ENCODE data around the gene DLGAP1. TPM values are rescaled to one million over a fixed set of nuclear protein-coding genes. Genes with fewer than 3 reads are reported as not detected.

The DLGAP1 gene
- total RNA-seq, 1 donor from 2014 or later, result 0.86 TPM

DNA sequence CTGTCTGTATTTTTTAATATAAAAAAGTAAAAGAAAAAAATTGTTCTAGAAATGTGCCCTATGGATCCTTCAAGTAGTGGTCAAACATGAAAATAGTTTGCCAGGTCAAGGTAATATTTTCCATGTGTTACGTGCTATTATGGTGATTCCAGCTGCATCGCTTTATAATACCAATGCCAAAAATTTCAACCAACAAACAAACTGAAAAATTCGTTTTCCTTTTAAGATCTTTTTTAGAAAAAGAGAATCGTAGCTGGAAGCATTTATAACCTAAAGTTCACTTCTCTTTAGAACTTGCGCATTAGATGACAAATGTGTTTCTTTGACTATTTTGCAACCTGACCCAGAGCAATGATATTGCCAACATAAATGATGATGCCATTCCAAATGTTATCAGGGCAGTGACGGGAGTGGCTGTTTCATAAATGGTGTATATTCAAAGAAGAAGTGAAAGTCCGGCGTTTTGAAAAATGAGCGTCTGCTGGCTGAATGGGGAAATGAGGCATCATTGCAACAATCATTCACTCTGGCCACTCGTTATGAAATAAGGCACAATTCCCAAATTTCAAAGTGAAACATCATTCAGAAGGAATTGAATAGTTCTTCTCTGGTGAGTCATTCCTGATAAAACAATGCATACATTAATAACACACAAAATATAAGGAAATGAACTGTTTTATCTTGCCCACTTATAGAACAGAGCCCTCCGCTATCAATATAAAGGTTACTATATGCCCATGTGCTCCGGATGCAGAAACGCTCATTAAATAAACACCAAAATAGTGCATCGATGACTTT is 707.7 kb downstream of the DLGAP1 start:
- intact Hi-C loops (cut with micrococcal nuclease), result no loop called here

DNA sequence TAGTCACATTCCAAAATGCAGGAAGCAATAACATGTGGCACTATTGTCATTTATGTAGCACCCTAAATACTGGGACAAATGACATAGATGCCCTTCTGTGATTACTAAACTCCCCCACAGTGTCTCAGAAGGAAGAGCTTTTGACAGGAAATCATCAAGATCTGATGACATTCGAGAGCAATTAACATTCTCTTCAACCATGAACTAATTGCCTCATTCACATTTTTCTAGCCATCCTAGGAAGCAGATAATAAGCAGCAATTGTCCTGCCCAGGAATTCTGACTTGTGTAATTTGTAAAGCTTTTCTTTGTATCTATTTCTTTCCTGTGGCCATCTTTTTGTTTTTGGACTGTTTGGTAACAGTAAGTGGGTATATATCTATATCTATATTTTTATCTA is 712.6 kb downstream of the DLGAP1 start:
- intact Hi-C loops (cut with micrococcal nuclease), result no loop called here

- intact Hi-C loops (cut with micrococcal nuclease), result no loop called here
These were observed 713.8 kb downstream of the DLGAP1 start for GRCh38 chr18:3741333-3741732.

GRCh38 chr18:3728704-3729437 is 726.2 kb downstream of the DLGAP1 start:
- intact Hi-C loops (cut with micrococcal nuclease), result no loop called here

DNA sequence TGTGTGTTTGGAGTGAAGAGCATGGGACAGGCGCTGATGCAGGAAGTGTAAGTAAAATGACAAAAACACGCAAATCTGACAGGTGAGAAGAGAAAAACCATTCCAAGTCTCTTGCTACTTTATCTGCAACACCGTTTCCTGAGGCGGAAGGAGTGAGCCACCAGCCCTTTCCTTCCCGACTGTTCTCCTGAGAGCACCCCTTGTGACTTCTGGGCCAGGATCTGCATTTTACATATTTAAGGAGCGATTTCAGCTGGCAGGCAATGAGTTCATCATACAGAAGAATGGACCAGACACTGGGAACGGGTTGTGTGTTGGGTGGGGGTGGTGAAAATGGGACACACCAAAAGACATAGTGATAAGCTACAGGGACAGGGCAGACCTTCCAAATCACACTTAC is 727.8 kb downstream of the DLGAP1 start:
- intact Hi-C loops (cut with micrococcal nuclease), result no loop called here

GRCh38 chr18:3726238-3726951 is 728.7 kb downstream of the DLGAP1 start:
- intact Hi-C loops (cut with micrococcal nuclease), result no loop called here

- intact Hi-C loops (cut with micrococcal nuclease), result no loop called here
These were observed 730.0 kb downstream of the DLGAP1 start for GRCh38 chr18:3725115-3725514.

GRCh38 chr18:3723554-3723953 is 731.6 kb downstream of the DLGAP1 start:
- intact Hi-C loops (cut with micrococcal nuclease), result no loop called here

DNA sequence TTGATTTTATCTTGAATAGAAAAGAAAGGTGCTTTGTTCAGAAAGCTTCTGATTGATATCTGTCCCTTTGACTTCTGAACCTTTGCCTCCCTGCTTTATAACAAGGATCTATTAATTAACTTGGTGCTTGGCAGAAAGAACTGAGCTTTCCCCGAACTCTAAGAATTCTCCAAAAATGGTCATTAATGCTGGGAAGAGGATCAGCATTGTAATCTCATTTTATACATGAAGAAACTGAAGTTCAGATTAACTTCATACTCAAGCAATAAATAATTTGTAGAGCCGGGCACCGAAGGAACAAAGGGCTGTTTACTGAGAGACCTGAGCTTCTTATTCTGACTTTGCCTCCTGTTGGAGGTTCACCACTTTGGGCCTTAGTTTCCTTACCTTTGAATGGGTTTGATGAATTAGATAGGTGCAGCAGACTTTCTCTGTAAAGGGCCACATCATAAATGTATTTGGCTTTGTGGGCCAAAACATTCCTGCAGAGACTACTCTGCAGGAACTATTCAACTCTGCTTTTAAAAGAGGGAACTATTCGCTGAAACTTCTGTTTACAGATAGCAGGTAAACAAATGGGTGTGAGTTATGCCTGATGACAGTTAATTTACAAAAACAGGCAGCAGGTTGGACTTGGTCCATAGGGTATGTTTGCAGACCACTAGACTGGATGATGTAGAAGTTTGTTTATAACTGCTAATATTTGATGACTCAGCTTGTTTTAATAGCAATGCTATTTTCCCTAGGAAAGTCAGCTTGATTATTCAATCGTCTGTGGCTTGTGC is 732.3 kb downstream of the DLGAP1 start:
- intact Hi-C loops (cut with micrococcal nuclease), result no loop called here

- intact Hi-C loops (cut with micrococcal nuclease), result no loop called here
These were observed 733.1 kb downstream of the DLGAP1 start for GRCh38 chr18:3721771-3722648.

DNA sequence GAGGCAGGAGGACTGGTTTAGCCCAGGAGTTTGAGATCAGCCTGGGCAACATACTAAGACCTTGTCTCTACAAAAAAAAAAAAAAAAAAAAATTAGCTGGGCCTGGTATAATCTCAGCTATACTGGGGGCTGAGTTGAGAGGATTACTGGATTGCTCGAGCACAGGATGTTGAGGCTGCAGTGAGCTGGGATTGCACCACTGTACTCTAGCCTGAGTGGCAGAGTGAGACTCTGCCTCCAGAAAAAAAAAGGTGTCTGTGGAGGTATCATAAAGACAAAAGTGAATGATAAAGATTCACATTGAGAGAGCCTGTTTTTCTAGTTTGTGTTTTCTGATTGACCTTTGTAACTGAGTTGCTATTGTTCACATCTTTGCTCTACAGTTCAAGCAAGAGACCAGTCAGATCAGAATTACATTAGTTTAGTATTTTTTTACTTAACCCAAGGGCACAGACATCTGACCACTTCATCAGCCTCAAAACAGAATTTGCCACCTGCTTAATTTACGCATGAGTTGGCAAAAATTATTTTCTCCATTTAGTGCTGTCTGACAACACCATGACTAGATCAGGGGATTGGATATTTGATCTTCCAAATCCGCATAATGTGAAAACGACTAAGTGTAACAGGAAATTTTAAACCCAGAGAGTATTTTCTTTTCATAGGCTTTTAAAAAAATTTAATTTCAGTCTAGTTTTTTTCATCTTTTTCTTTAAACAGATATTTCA is 734.1 kb downstream of the DLGAP1 start:
- intact Hi-C loops (cut with micrococcal nuclease), result no loop called here

GRCh38 chr18:3720159-3720558 is 734.9 kb downstream of the DLGAP1 start:
- intact Hi-C loops (cut with micrococcal nuclease), result no loop called here

GRCh38 chr18:3717376-3718025 is 737.6 kb downstream of the DLGAP1 start:
- intact Hi-C loops (cut with micrococcal nuclease), result no loop called here

DNA sequence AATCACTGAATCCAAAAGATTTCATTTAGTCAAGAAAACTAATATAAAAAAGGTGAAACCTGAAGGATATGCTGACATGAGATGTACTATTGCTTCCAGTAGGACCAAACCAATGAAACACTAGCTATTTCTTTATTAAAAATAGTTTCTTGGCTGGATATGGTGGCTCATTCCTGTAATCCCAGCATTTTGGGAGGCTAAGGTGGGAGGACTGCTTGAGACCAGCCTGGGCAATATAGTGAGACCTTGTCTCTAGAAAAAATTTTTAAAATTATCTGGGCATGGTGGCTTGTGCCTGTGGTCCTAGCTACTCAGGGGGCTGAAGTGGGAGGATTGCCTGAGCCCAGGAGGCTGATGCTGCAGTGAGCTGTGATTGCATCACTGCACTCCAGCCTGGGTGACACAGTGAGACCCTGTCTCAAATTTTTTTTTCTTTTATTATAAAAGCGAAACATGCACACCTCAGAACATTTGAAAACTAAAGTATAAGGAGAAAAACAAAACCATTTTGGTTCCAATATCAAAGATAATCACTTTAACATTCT is 738.9 kb downstream of the DLGAP1 start:
- intact Hi-C loops (cut with micrococcal nuclease), result no loop called here

DNA sequence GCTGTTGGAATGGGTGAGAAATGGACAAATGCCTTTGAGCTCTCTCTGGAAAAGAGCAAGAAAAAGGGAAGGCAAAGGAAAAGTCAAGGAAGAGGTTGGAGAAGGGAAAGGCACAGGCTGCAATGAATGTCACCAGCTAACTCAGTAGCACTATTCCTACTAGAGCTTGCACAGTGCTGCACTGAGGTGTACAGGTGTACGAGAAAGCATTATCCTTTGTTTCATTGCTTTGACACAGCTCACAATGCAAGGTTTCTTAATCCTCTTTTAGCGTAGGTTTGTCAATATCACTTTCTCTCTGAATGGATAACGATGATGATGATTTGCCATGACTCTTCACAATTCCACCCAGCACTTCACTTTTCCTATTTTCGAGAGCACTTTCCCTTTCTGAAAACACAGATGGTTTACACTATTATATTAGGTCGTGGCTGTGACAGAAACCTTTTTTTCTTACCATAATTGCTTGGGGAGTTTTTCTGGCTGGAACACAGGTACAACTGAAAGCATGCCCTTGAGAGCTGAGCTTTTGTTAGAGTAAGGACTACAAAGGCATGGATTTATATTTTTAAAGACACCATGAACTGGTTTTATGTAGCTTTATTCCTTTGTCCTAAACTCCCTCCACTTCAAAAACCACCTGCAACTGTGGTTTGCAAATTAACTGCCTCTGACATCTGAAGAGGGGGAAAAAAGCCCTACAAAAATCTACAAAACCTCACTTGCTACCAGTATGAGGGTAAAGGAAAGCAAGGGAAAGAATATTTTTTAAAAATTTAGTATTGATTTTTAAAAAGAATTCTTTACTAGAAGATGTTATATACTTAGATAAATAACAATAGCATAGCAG is 739.7 kb downstream of the DLGAP1 start:
- intact Hi-C loops (cut with micrococcal nuclease), result no loop called here

DNA sequence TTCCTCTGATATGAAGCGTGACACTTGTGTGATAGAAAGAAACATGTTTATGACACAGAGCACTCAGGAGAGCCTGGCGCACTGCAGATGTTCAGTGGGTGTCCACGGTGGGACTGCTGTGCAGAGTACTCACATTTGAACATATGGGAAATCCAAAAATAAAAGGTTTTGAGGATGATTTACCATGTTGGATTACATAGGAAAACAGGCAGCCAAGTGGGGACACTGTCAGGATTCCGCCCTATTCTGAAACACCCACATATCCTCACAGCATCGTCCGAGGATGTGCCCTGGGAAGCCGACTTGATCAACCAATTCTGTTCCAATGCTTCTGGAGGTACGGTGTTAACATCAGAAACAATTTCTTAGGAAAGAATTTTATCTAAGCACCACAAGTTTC is 741.4 kb downstream of the DLGAP1 start:
- intact Hi-C loops (cut with micrococcal nuclease), result no loop called here

- intact Hi-C loops (cut with micrococcal nuclease), result no loop called here
These were observed 741.9 kb downstream of the DLGAP1 start for GRCh38 chr18:3713166-3713565.

- intact Hi-C loops (cut with micrococcal nuclease), result no loop called here
These were observed 742.6 kb downstream of the DLGAP1 start for GRCh38 chr18:3712491-3712890.
